Mucosa of descending colon (tissue), 3 donors: ENCODE results near the gene PDE6B. TPM values are rescaled to one million over a fixed set of nuclear protein-coding genes. Genes with fewer than 3 reads are reported as not detected.

Experiments
- ATAC-seq: fragments of 200-7000 bp; cut with Tn5 transposase; one replicate; pipeline ENCODE4 v1.9.1; 2020; ENCODE audit warnings: mild to moderate bottlenecking, moderate library complexity
- DNase-seq, 3 donors: peaks; one replicate each; pipeline ENCODE4 v3.0.0-alpha.2; 2020
- H3K36me3 ChIP-seq: fragments of 200-600 bp; one replicate; pipeline ENCODE4 v1.8.0; 2021; ENCODE audit warnings: low read depth, mild to moderate bottlenecking
- H3K4me1 ChIP-seq: fragments of 200-600 bp; one replicate; pipeline ENCODE4 v1.8.0; 2021; ENCODE audit warnings: low read depth, mild to moderate bottlenecking
- H3K4me3 ChIP-seq: fragments of 200-600 bp; one replicate; pipeline ENCODE4 v1.8.0; 2021; ENCODE audit warnings: mild to moderate bottlenecking
- H3K9me3 ChIP-seq: fragments of 200-600 bp; one replicate; pipeline ENCODE4 v1.8.0; 2021; ENCODE audit warnings: mild to moderate bottlenecking
- intact Hi-C, 2 donors: fragments of 100-400 bp; cut with DNase I in 1 of 2; cut with micrococcal nuclease in 1 of 2; formaldehyde crosslinking; loops; one replicate each; pipeline versions ENCODE4 v1.11.0 to v1.11.1; 2022; cut with DNase I, micrococcal nuclease
- total RNA-seq, 3 donors: library from RNA; stranded (reverse); fragmentation: NEBNext Ultra II Directional in 2 of 3; extraction: Animal tissue kit (Norgen Biotek cat#: 25700) in 2 of 3; gene quantifications; one replicate each; pipeline versions ENCODE4 v1.2.1 to v1.2.4, GENCODE V29; 2021 to 2023
- TF ChIP-seq, protein P1 (sequence below): fragments of 200-600 bp; IDR thresholded peaks from one replicate; pipeline ENCODE4 v1.8.0; 2022; ENCODE audit warnings: antibody characterized with exemption, mild to moderate bottlenecking
- donor health status: DM: no; HTN: no; CAD: no; lungs with moderate emphysema.
- donor health status: DM: no; HTN: no; CAD: no.
- donor health status: DM: no; HTN: yes; CAD: no.

PDE6B gene
- total RNA-seq, 3 donors from 2014 or later, result 1.0 to 2.9 (median 1.2) TPM

GRCh38 chr4:622071-622995 lies 3.0 kb upstream of the PDE6B start:
- ATAC-seq, result no peak
- intact Hi-C loops, result no loop called here
- Histone ChIP-seq H3K4me1 (no peaks in the 10 kb centered on the region), H3K9me3 (no peaks in the 10 kb centered on the region), H3K36me3 (no peaks in the 10 kb centered on the region), H3K4me3 (no peak overlapping the region)
- TF ChIP-seq, protein P1, sequence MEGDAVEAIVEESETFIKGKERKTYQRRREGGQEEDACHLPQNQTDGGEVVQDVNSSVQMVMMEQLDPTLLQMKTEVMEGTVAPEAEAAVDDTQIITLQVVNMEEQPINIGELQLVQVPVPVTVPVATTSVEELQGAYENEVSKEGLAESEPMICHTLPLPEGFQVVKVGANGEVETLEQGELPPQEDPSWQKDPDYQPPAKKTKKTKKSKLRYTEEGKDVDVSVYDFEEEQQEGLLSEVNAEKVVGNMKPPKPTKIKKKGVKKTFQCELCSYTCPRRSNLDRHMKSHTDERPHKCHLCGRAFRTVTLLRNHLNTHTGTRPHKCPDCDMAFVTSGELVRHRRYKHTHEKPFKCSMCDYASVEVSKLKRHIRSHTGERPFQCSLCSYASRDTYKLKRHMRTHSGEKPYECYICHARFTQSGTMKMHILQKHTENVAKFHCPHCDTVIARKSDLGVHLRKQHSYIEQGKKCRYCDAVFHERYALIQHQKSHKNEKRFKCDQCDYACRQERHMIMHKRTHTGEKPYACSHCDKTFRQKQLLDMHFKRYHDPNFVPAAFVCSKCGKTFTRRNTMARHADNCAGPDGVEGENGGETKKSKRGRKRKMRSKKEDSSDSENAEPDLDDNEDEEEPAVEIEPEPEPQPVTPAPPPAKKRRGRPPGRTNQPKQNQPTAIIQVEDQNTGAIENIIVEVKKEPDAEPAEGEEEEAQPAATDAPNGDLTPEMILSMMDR, result no peak
- DNase-seq, result no peak

DNA sequence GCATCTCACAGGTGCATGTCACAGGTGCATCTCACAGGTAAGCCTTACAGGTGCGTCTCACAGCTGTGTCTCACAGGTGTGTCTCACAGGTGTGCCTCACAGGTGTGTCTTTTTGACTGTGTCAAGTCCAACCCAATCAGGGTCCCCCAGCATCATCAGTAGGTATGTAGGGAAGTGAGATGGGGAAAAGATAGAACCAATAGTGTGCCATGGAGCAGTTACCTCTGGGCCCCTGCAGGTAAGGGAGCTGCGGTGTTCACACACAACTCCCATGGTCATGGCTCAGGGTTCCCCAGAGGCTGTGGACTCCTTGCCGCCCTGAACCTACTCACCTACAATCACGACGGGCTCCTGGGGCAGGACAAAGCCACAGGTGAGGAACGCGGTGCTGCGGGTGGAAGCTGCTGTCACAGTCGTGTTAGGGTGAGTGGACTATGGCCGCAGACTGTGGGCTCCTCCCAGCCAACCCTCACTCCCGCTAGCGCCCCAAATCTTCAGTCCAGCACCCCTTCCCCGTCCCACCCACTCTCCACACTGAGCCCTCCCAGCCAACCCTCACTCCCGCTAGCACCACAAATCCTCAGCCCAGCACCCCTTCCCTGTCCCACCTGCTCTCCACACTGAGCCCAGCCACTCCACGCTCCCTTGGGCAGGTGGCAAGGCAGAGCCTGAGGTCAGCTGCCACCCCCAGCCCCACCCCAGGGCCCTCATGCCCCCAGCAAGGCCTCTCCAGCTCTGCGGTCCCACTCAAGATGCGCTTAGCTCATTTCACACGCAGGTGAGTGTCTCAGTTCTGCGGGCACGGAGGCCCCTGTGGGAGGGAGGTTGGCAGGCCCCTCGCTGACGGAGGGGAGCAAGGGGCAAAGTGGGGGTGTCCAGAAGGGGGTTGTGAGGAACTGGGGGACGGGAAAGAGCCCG lies 2.1 kb upstream of the PDE6B start:
- intact Hi-C loops, result no loop called here
- ATAC-seq (no peak), DNase-seq (no peak)
- Histone ChIP-seq H3K36me3 (no peaks in the 10 kb centered on the region), H3K4me3 (no peak overlapping the region), H3K4me1 (no peaks in the 10 kb centered on the region), H3K9me3 (no peaks in the 10 kb centered on the region)
- TF ChIP-seq, protein P1, result no peak

DNA sequence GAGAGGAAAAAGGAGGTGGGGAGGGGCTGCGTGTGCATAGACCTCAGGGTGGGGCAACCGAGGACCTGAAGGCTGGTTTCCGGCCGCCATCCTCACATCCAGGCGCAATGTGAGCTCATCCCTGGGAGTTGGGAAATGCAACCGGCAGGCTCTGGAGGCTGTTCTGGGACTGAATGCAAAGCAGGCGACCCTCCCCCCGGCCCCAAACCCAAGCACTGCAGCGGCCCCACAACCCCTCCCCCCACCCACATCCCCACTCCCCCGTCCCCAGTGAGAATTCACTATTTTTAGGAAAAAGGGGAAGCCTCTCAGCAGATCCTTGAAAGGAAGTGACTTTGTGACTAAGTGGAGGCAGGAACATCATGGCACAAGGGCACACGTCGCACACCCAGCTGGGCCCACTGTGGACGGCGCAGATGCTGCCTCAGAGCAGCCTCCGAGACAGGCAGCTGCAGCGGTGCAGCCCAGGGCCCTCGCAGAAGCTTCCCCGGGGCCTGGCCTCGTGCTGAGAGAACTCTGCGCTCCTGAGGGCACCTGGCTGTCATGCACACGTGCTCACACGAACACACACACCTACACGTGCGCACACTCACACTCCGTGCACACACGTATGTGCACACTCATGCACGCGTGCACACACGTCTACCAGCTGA lies 1.3 kb upstream of the PDE6B start:
- TF ChIP-seq, protein P1, result no peak
- ATAC-seq, result no peak
- intact Hi-C loops, result no loop called here
- no peaks in the 10 kb centered on the region for H3K4me1 ChIP-seq
- no peak overlapping the region for H3K4me3 ChIP-seq
- DNase-seq, result no peak
- no peaks in the 10 kb centered on the region for H3K36me3 ChIP-seq
- H3K9me3 ChIP-seq, result no peaks in the 10 kb centered on the region

- ATAC-seq (no peak), DNase-seq (peak in 1 of 3 donors; percentile 42)
- TF ChIP-seq, protein P1, result no peak
Observed at GRCh38 chr4:625631-626161, 323 bp downstream of the PDE6B start.

More at GRCh38 chr4:625631-626161, 323 bp downstream of the PDE6B start:
- intact Hi-C loops, result no loop called here
- Histone ChIP-seq H3K36me3 (no peaks in the 10 kb centered on the region), H3K4me1 (no peaks in the 10 kb centered on the region), H3K9me3 (no peaks in the 10 kb centered on the region), H3K4me3 (no peak overlapping the region)
